Esophagus muscularis mucosa (tissue), 4 donors: ENCODE data around the gene TCF3. TPM values are rescaled to one million over a fixed set of nuclear protein-coding genes. Genes with fewer than 3 reads are reported as not detected.

Experiments
- DNase-seq: peaks from one replicate; pipeline ENCODE4 v3.0.0-alpha.2; 2017; ENCODE audit errors: extremely low spot score
- H3K27ac ChIP-seq, 4 donors: fragments of 200-600 bp; sonication (generic); replicated peaks in 1 of 4; 1 replicate in 3 of 4; 2 replicates in 1 of 4; pipeline ENCODE4 v1.5.1; 2016 to 2019; ENCODE audit warnings: mild to moderate bottlenecking in 1 of 4
- H3K27me3 ChIP-seq, 4 donors: fragments of 200-600 bp; sonication (generic); one replicate each; pipeline versions ENCODE4 v1.5.1 to v1.6.0; 2016 to 2019
- H3K36me3 ChIP-seq, 4 donors: fragments of 200-600 bp; sonication (generic); one replicate each; pipeline ENCODE4 v1.5.1; 2016 to 2019
- H3K4me1 ChIP-seq, 4 donors: fragments of 200-600 bp; sonication (generic); one replicate each; pipeline ENCODE4 v1.5.1; 2016 to 2019
- H3K4me3 ChIP-seq, 4 donors: fragments of 200-600 bp; sonication (generic); 1 replicate in 2 of 4; 2 replicates in 2 of 4; pipeline ENCODE4 v1.5.1; 2016 to 2019; ENCODE audit warnings: mild to moderate bottlenecking in 4 of 4, moderate library complexity in 1 of 4
- H3K9me3 ChIP-seq, 4 donors: fragments of 200-600 bp; sonication (generic); 1 replicate in 3 of 4; 2 replicates in 1 of 4; pipeline ENCODE4 v1.5.1; 2016 to 2019
- EP300 ChIP-seq: sonication (generic); formaldehyde crosslinking; IDR thresholded peaks from one replicate; pipeline ENCODE4 v1.6.1; 2017; ENCODE audit warnings: antibody characterized with exemption
- POLR2A ChIP-seq: fragments of 450-650 bp; IDR thresholded peaks from one replicate; pipeline ENCODE4 v1.6.1; 2017; ENCODE audit warnings: antibody characterized with exemption, moderate library complexity, mild to moderate bottlenecking, low read depth
- POLR2AphosphoS5 ChIP-seq, 2 donors: sonication (generic); formaldehyde crosslinking; IDR thresholded peaks; one replicate each; pipeline ENCODE4 v1.6.1; 2017; ENCODE audit warnings: antibody characterized with exemption in 2 of 2
- WGBS: methylation state at CpG from one replicate; pipeline ENCODE4 v1.1.5; 2018; 5-methylcytosine and 5-hydroxymethylcytosine counted together
- intact Hi-C: fragments of 100-400 bp; cut with DNase I; formaldehyde crosslinking; loops from one replicate; pipeline ENCODE4 v1.15.1; 2023
- total RNA-seq, 4 donors: library from RNA; depleted of rRNA; stranded (reverse); fragments of >200 nt; gene quantifications; one replicate each; pipeline versions ENCODE4 v1.1.0 to v1.2.1, GENCODE V29; 2016
- TF ChIP-seq, protein P1 (sequence below), 3 experiments: fragments of 200-600 bp in 2 of 3; fragments of 450-650 bp in 1 of 3; sonication (generic) in 2 of 3; IDR thresholded peaks; one replicate each; pipeline ENCODE4 v1.5.1; 2017 to 2019; ENCODE audit warnings: antibody characterized with exemption in 3 of 3, mild to moderate bottlenecking in 2 of 3, moderate library complexity in 1 of 3

Gene TCF3
- total RNA-seq, 4 donors from 2014 or later = 32.0 to 53.6 (median 46.5) TPM

DNA sequence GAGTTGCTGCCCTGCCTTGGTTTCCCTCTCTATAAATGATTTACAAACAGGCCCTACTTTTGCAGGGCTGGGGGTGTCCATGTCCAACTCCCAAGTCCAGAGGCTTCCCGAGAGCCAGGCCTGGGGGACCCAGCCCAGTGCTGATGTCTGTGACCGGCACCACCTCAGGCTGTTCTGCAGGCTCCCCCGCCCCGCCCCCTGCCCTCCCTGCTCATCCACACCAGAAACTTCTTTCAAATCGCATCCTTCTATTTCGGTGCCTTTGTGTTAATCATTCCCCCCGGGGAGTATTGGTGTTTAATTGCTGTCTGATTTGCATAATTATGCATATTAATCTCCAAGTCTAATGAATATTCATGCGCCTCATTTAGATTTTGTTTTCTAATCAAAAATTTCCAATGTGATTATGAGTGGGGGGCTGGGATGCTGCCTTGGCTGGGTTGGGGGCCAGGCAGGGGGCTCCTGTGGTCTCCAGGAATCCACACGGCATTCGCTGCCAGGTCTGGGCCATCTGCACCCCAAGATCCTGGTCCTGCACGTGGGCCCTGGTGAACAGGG lies 19.1 kb downstream of the TCF3 start:
- Histone ChIP-seq H3K4me3 (no peak overlapping the region), H3K27me3 (no peaks in the 10 kb centered on the region), H3K9me3 (no peaks in the 10 kb centered on the region), H3K36me3 (peaks cover 5 to 65% (median 56%) of the 10 kb centered on the region in 4 donors), H3K27ac (no peak overlapping the region), H3K4me1 (no peaks in the 10 kb centered on the region)
- WGBS = 89% methylated on average over 10 of the region's 11 CpGs
- TF ChIP-seq POLR2AphosphoS5 (IDR thresholded peaks at IDR 0.05) = no peak
- no peak for TF ChIP-seq EP300
- no peak for TF ChIP-seq POLR2A
- TF ChIP-seq, protein P1, sequence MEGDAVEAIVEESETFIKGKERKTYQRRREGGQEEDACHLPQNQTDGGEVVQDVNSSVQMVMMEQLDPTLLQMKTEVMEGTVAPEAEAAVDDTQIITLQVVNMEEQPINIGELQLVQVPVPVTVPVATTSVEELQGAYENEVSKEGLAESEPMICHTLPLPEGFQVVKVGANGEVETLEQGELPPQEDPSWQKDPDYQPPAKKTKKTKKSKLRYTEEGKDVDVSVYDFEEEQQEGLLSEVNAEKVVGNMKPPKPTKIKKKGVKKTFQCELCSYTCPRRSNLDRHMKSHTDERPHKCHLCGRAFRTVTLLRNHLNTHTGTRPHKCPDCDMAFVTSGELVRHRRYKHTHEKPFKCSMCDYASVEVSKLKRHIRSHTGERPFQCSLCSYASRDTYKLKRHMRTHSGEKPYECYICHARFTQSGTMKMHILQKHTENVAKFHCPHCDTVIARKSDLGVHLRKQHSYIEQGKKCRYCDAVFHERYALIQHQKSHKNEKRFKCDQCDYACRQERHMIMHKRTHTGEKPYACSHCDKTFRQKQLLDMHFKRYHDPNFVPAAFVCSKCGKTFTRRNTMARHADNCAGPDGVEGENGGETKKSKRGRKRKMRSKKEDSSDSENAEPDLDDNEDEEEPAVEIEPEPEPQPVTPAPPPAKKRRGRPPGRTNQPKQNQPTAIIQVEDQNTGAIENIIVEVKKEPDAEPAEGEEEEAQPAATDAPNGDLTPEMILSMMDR (IDR thresholded peaks at IDR 0.05) = no peak
- intact Hi-C loops = no loop called here
- DNase-seq = no peak

DNA sequence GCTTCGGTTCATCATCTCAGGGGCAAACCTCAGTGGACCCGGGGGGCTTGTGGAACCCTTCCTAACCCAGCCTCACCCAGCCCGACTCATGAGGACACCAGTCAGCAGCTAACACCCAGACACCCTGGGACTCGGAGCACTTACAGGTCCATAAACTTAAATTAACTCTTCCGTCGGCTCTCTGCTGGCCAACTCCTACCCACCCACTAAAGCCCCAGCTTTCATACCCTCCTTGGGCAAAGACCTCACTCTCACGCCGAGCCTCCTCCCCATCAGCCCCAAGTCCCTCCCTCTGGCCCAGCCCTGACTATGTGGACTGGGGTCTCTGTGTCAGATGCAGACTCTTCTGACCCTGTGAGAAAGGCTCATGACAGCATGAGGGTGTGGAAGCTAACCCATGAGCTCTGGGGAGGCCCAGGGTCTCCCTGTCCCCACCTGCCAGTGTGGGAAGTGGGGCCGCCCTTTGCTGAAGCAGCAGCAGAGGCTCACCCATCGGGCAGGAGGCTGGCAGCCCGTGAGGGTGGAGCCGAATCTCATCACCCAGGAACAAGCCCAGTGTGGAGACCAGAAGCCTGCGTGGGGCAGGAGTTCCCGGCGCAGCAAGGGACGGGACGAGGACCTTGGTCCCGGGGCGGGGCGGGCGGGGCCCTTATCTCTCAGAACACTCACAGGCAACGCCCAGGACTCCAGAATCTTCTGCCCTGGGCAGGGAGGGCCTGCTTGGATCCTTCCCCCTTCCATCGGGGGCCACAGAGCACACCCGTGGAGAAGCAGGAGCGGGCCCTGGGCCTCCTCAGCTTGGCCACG lies 19.8 kb downstream of the TCF3 start:
- 92% methylated on average over 11 of the region's 26 CpGs for WGBS
- H3K4me1 ChIP-seq = no peaks in the 10 kb centered on the region
- H3K4me3 ChIP-seq = no peak overlapping the region
- H3K27ac ChIP-seq = no peak overlapping the region
- intact Hi-C loops = no loop called here
- TF ChIP-seq POLR2AphosphoS5 (IDR thresholded peaks at IDR 0.05) = no peak
- TF ChIP-seq POLR2A = no peak
- TF ChIP-seq, protein P1 (IDR thresholded peaks at IDR 0.05) = no peak
- no peak for TF ChIP-seq EP300
- DNase-seq = no peak
- no peaks in the 10 kb centered on the region for H3K9me3 ChIP-seq
- H3K27me3 ChIP-seq = no peaks in the 10 kb centered on the region
- peaks cover 5 to 65% (median 52%) of the 10 kb centered on the region in 4 donors for H3K36me3 ChIP-seq

DNA sequence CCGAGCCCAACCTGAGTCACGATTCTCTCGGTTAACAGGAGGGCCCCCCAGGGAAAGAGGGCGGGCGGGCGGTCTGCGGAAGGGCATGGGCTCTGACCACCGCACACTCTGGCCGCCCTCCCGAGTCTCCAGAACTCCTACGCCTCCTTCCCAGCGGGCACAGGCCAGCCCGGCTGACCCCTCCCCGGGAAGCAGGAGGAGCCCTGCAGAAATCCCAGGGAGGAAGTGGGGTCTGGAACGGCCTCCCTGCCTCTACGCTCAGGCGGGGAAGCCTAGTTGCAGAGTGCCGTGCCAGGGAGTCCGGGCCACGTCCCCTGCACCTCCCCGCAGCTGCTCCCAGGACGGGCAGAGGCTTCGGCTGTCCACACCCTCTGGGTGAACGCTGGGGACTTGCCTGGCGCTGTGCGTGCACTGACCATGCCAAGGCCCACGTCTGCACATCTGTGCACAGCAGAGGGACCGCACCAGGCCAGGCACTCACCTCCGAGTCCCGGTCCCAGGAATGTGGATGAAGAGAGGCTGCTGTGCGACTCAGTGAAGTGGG lies 20.8 kb downstream of the TCF3 start:
- H3K9me3 ChIP-seq = no peaks in the 10 kb centered on the region
- no peak for DNase-seq
- H3K4me1 ChIP-seq = no peaks in the 10 kb centered on the region
- H3K36me3 ChIP-seq = peaks cover 5 to 66% (median 52%) of the 10 kb centered on the region in 4 donors
- H3K27me3 ChIP-seq = no peaks in the 10 kb centered on the region
- no peak overlapping the region for H3K27ac ChIP-seq
- WGBS = 94% methylated on average over 26 of the region's 31 CpGs
- TF ChIP-seq POLR2AphosphoS5 (IDR thresholded peaks at IDR 0.05) (no peak), EP300 (no peak), POLR2A (no peak)
- TF ChIP-seq, protein P1 (IDR thresholded peaks at IDR 0.05) = no peak
- H3K4me3 ChIP-seq = no peak overlapping the region
- intact Hi-C loops = no loop called here

DNA sequence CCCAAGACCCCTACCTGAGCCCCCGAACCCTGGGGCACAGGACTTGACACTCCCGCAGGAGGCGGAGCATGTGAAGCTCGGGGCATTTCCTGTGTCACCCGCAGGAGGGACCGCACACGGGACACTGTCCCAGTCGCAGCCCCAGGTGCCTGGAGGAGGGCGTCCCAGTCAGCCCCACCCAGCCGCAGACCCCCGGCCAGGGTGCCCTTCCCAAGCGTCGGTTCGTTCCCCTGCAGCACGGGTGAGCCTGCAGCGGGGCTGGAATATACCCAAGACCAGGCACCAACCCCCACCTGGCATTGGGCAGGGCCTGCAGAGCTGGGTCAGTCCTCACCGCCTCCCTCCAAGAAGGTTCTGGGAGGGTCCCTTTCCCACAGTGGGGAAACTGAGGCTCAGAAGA lies 21.6 kb downstream of the TCF3 start:
- intact Hi-C loops = no loop called here
- H3K36me3 ChIP-seq = peaks cover 5 to 67% (median 52%) of the 10 kb centered on the region in 4 donors
- DNase-seq = no peak
- no peaks in the 10 kb centered on the region for H3K4me1 ChIP-seq
- TF ChIP-seq POLR2AphosphoS5 (IDR thresholded peaks at IDR 0.05) (no peak), EP300 (no peak), POLR2A (no peak)
- TF ChIP-seq, protein P1 (IDR thresholded peaks at IDR 0.05) = no peak
- H3K9me3 ChIP-seq = no peaks in the 10 kb centered on the region
- no peaks in the 10 kb centered on the region for H3K27me3 ChIP-seq
- WGBS = 90% methylated on average over 2 of the region's 17 CpGs
- no peak overlapping the region for H3K4me3 ChIP-seq
- no peak overlapping the region for H3K27ac ChIP-seq
